ENCODE results near the gene EMP2. TPM values are rescaled to one million over a fixed set of nuclear protein-coding genes. Genes with fewer than 3 reads are reported as not detected.
"Not testable (repeated sequence)": the region's sequence is repeated elsewhere in the genome, so short reads cannot be mapped to it uniquely, and the experiment has no call there.

Gene EMP2
- total and polyA plus RNA-seq, 2 donors (not counting 1 experiment from before 2014, with no cell fraction given): 22.5 to 36.8 TPM

GRCh38 chr16:10624527-10624926 is 44.1 kb upstream of the EMP2 start:
- Histone ChIP-seq H4K20me1 (ENCODE audit: control insufficient read depth, extremely low read depth, insufficient read depth, low read length) (no peaks in the 10 kb centered on the region), H3K27ac (ENCODE audit: insufficient read depth, low read length) (no peak overlapping the region), H3K4me1 (ENCODE audit: control insufficient read depth, extremely low read depth, insufficient read depth, low read length) (no peaks in the 10 kb centered on the region), H3K36me3 (ENCODE audit: control insufficient read depth, insufficient read depth, low read length) (no peaks in the 10 kb centered on the region), H3K9ac (ENCODE audit: insufficient read depth, low read length) (no peak overlapping the region), H3K4me3 (replicated peaks in 1 of 4; ENCODE audit: control extremely low read depth in 1 of 4, insufficient read depth in 1 of 4, low read depth in 3 of 4, low read length in 4 of 4) (no peak overlapping the region), H2AFZ (ENCODE audit: low read length) (no peak overlapping the region), H3K27me3 (ENCODE audit: control insufficient read depth, insufficient read depth, low read length) (no peaks in the 10 kb centered on the region), H3K79me2 (ENCODE audit: control insufficient read depth, insufficient read depth, low read length) (no peaks in the 10 kb centered on the region), H3K9me3 (ENCODE audit: control insufficient read depth, insufficient read depth, low read depth, low read length) (no peaks in the 10 kb centered on the region), H3K4me2 (ENCODE audit: extremely low read depth, insufficient read depth, low read length) (no peak overlapping the region)
- DNase-seq (ENCODE audit: low read depth in 2 of 2): no peak
- TF ChIP-seq EZH2 (IDR thresholded peaks at IDR 0.05; ENCODE audit: low read length, missing control alignments) (no peak), CTCF (conservative IDR thresholded peaks at IDR 0.05 in 1 of 2, IDR thresholded peaks at IDR 0.05 in 1 of 2; ENCODE audit: low read depth in 1 of 2, low read length in 2 of 2) (no peak)

- H3K9me3 ChIP-seq (ENCODE audit: control insufficient read depth, insufficient read depth, low read depth, low read length): no peaks in the 10 kb centered on the region
- no peak for DNase-seq (ENCODE audit: low read depth in 2 of 2)
- no peaks in the 10 kb centered on the region for H3K36me3 ChIP-seq (ENCODE audit: control insufficient read depth, insufficient read depth, low read length)
- no peaks in the 10 kb centered on the region for H3K79me2 ChIP-seq (ENCODE audit: control insufficient read depth, insufficient read depth, low read length)
- H3K27me3 ChIP-seq (ENCODE audit: control insufficient read depth, insufficient read depth, low read length): no peaks in the 10 kb centered on the region
- H3K4me3 ChIP-seq (replicated peaks in 1 of 4; ENCODE audit: control extremely low read depth in 1 of 4, insufficient read depth in 1 of 4, low read depth in 3 of 4, low read length in 4 of 4): no peak overlapping the region
- H3K4me1 ChIP-seq (ENCODE audit: control insufficient read depth, extremely low read depth, insufficient read depth, low read length): no peaks in the 10 kb centered on the region
- no peak overlapping the region for H2AFZ ChIP-seq (ENCODE audit: low read length)
- H3K27ac ChIP-seq (ENCODE audit: insufficient read depth, low read length): no peak overlapping the region
- no peak overlapping the region for H3K4me2 ChIP-seq (ENCODE audit: extremely low read depth, insufficient read depth, low read length)
- no peaks in the 10 kb centered on the region for H4K20me1 ChIP-seq (ENCODE audit: control insufficient read depth, extremely low read depth, insufficient read depth, low read length)
- H3K9ac ChIP-seq (ENCODE audit: insufficient read depth, low read length): no peak overlapping the region
- no peak for TF ChIP-seq CTCF (conservative IDR thresholded peaks at IDR 0.05 in 1 of 2, IDR thresholded peaks at IDR 0.05 in 1 of 2; ENCODE audit: low read depth in 1 of 2, low read length in 2 of 2)
- TF ChIP-seq EZH2 (IDR thresholded peaks at IDR 0.05; ENCODE audit: low read length, missing control alignments): no peak
Observed at GRCh38 chr16:10623059-10623458, 42.7 kb upstream of the EMP2 start.

GRCh38 chr16:10622036-10622921 is 41.9 kb upstream of the EMP2 start:
- Histone ChIP-seq H3K4me3 (replicated peaks in 1 of 4; ENCODE audit: control extremely low read depth in 1 of 4, insufficient read depth in 1 of 4, low read depth in 3 of 4, low read length in 4 of 4) (no peak overlapping the region), H3K27ac (ENCODE audit: insufficient read depth, low read length) (no peak overlapping the region), H3K79me2 (ENCODE audit: control insufficient read depth, insufficient read depth, low read length) (no peaks in the 10 kb centered on the region), H3K36me3 (ENCODE audit: control insufficient read depth, insufficient read depth, low read length) (no peaks in the 10 kb centered on the region), H3K9ac (ENCODE audit: insufficient read depth, low read length) (no peak overlapping the region), H3K27me3 (ENCODE audit: control insufficient read depth, insufficient read depth, low read length) (no peaks in the 10 kb centered on the region), H3K4me1 (ENCODE audit: control insufficient read depth, extremely low read depth, insufficient read depth, low read length) (no peaks in the 10 kb centered on the region), H3K4me2 (ENCODE audit: extremely low read depth, insufficient read depth, low read length) (no peak overlapping the region), H2AFZ (ENCODE audit: low read length) (no peak overlapping the region), H3K9me3 (ENCODE audit: control insufficient read depth, insufficient read depth, low read depth, low read length) (no peaks in the 10 kb centered on the region), H4K20me1 (ENCODE audit: control insufficient read depth, extremely low read depth, insufficient read depth, low read length) (no peaks in the 10 kb centered on the region)
- TF ChIP-seq CTCF (conservative IDR thresholded peaks at IDR 0.05 in 1 of 2, IDR thresholded peaks at IDR 0.05 in 1 of 2; ENCODE audit: low read depth in 1 of 2, low read length in 2 of 2) (no peak), EZH2 (IDR thresholded peaks at IDR 0.05; ENCODE audit: low read length, missing control alignments) (no peak)
- no peak for DNase-seq (ENCODE audit: low read depth in 2 of 2)

- not testable (repeated sequence) for H3K27ac ChIP-seq (ENCODE audit: insufficient read depth, low read length); H3K79me2 ChIP-seq (ENCODE audit: control insufficient read depth, insufficient read depth, low read length); DNase-seq (ENCODE audit: low read depth in 2 of 2); H3K4me3 ChIP-seq (replicated peaks in 1 of 4; ENCODE audit: control extremely low read depth in 1 of 4, insufficient read depth in 1 of 4, low read depth in 3 of 4, low read length in 4 of 4); H3K4me2 ChIP-seq (ENCODE audit: extremely low read depth, insufficient read depth, low read length); H3K27me3 ChIP-seq (ENCODE audit: control insufficient read depth, insufficient read depth, low read length); H2AFZ ChIP-seq (ENCODE audit: low read length); H3K4me1 ChIP-seq (ENCODE audit: control insufficient read depth, extremely low read depth, insufficient read depth, low read length); H4K20me1 ChIP-seq (ENCODE audit: control insufficient read depth, extremely low read depth, insufficient read depth, low read length); H3K36me3 ChIP-seq (ENCODE audit: control insufficient read depth, insufficient read depth, low read length); H3K9ac ChIP-seq (ENCODE audit: insufficient read depth, low read length); H3K9me3 ChIP-seq (ENCODE audit: control insufficient read depth, insufficient read depth, low read depth, low read length)
Observed at GRCh38 chr16:10621216-10621949, 41.0 kb upstream of the EMP2 start.

Data from fibroblast of lung (primary cell).